Kidney (tissue), 14 donors: ENCODE data around the gene DUS2. TPM values are rescaled to one million over a fixed set of nuclear protein-coding genes. Genes with fewer than 3 reads are reported as not detected.
"Not testable (repeated sequence)": the region's sequence is repeated elsewhere in the genome, so short reads cannot be mapped to it uniquely, and the experiment has no call there.

ENCODE experiments used
- DNase-seq, 5 donors: peaks; one replicate each; pipeline ENCODE4 v3.0.0-alpha.2; 2013 to 2020
- FAIRE-seq: peaks from 2 replicates; lab custom pipeline; 2012; peaks lifted over from hg19 to GRCh38; lab: Jason Lieb, UNC
- H3K27ac ChIP-seq, 2 donors: one replicate each; pipeline ENCODE4 v1.7.0; 2013; ENCODE audit warnings: low read depth in 2 of 2, low read length in 2 of 2, inconsistent platforms in 1 of 2
- H3K27me3 ChIP-seq: one replicate; pipeline ENCODE4 v1.7.1; 2013; ENCODE audit warnings: low read length, inconsistent platforms; ENCODE audit not compliant: control insufficient read depth, insufficient read depth
- H3K36me3 ChIP-seq, 3 donors: one replicate each; pipeline versions ENCODE4 v1.7.0 to v1.7.1; 2013; ENCODE audit warnings: low read length in 3 of 3, control low read depth in 1 of 3, inconsistent platforms in 1 of 3; ENCODE audit not compliant: insufficient read depth in 3 of 3, control insufficient read depth in 2 of 3
- H3K4me1 ChIP-seq, 3 donors: one replicate each; pipeline versions ENCODE4 v1.7.0 to v1.7.1; 2013; ENCODE audit warnings: low read length in 3 of 3, inconsistent platforms in 1 of 3, low read depth in 1 of 3; ENCODE audit not compliant: control insufficient read depth in 2 of 3, insufficient read depth in 2 of 3
- H3K4me3 ChIP-seq, 3 donors: one replicate each; pipeline versions ENCODE4 v1.7.0 to v1.8.1; 2013; ENCODE audit warnings: low read length in 3 of 3, control low read depth in 1 of 3, inconsistent platforms in 1 of 3
- H3K9ac ChIP-seq, 3 donors: one replicate each; pipeline versions ENCODE4 v1.7.0 to v1.7.1; 2013; ENCODE audit warnings: low read length in 3 of 3, control low read depth in 1 of 3, inconsistent platforms in 1 of 3
- H3K9me3 ChIP-seq, 3 donors: one replicate each; pipeline versions ENCODE4 v1.7.0 to v1.7.1; 2013; ENCODE audit warnings: low read length in 3 of 3, control low read depth in 1 of 3, inconsistent platforms in 1 of 3; ENCODE audit not compliant: control insufficient read depth in 2 of 3, insufficient read depth in 1 of 3
- intact Hi-C: fragments of 100-400 bp; cut with DNase I; formaldehyde crosslinking; loops from one replicate; pipeline ENCODE4 v1.11.1; 2022
- polyA plus RNA-seq: library from polyadenylated mRNA; stranded (reverse); fragments of 350-450 nt; fragmentation: Illumina TruSeq; extraction: RNeasy Lipid Tissue Mini Kit (QIAGEN cat#74804); gene quantifications from one replicate; pipeline ENCODE4 v1.2.3, GENCODE V29; 2014; ENCODE audit warnings: low read depth, low replicate concordance; ENCODE audit not compliant: insufficient read depth
- total RNA-seq: library from RNA; stranded (reverse); fragmentation: NEBNext Ultra II Directional; extraction: Animal tissue kit (Norgen Biotek cat#: 25700); gene quantifications from one replicate; pipeline ENCODE4 v1.2.1, GENCODE V29; 2021
- TF ChIP-seq, protein P1 (sequence below): IDR thresholded peaks from 3 replicates; pipeline ENCODE4 v1.5.1; 2012; ENCODE audit warnings: mild to moderate bottlenecking, moderate library complexity, borderline replicate concordance; ENCODE audit not compliant: insufficient read depth; ENCODE audit errors: extremely low read depth
- donor health status: control.
- donor health status: control.
- donor health status: control.
- donor health status: control.
- donor health status: control.
- donor health status: DM: yes; HTN: yes; CAD: no.
- donor health status: Normal renal cell carcinoma (clear cell type).

The DUS2 gene
- total and polyA plus RNA-seq, 2 donors from 2014 or later, result 12.1 to 12.5 TPM

DNA sequence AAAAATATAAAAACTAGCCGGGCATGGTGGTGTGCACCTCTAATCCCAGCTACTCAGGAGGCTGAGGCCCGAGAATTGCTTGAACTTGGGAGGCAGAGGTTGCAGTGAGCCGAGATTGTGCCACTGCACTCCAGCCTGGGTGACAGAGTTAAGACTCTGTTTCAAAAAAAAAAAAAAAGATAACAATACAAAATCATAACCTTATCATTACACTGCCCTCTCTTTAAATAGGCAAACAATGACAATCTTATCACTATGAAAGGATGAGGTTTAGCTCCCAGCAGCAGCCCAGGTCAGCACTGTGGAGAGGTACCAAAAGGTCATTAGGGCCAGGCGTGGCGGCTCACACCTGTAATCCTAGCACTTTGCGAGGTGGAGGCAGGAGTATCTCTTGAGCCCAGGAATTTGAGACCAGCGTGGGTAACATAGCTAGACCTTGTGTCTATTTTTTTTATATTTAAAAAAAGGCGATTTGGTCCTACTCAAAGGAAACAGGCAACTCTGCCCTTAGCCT lies 3.9 kb upstream of the DUS2 start:
- Histone ChIP-seq H3K27me3 (no peaks in the 10 kb centered on the region), H3K27ac (no peak overlapping the region), H3K4me3 (no peak overlapping the region), H3K36me3 (peaks cover 0 to 2% (median 0%) of the 10 kb centered on the region in 3 donors), H3K9ac (no peak overlapping the region), H3K9me3 (no peaks in the 10 kb centered on the region), H3K4me1 (peaks cover 0 to 14% (median 6%) of the 10 kb centered on the region in 3 donors)
- DNase-seq, result no peak
- TF ChIP-seq, protein P1, sequence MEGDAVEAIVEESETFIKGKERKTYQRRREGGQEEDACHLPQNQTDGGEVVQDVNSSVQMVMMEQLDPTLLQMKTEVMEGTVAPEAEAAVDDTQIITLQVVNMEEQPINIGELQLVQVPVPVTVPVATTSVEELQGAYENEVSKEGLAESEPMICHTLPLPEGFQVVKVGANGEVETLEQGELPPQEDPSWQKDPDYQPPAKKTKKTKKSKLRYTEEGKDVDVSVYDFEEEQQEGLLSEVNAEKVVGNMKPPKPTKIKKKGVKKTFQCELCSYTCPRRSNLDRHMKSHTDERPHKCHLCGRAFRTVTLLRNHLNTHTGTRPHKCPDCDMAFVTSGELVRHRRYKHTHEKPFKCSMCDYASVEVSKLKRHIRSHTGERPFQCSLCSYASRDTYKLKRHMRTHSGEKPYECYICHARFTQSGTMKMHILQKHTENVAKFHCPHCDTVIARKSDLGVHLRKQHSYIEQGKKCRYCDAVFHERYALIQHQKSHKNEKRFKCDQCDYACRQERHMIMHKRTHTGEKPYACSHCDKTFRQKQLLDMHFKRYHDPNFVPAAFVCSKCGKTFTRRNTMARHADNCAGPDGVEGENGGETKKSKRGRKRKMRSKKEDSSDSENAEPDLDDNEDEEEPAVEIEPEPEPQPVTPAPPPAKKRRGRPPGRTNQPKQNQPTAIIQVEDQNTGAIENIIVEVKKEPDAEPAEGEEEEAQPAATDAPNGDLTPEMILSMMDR, result no peak
- intact Hi-C loops, result no loop called here
- FAIRE-seq, result no peak

DNA sequence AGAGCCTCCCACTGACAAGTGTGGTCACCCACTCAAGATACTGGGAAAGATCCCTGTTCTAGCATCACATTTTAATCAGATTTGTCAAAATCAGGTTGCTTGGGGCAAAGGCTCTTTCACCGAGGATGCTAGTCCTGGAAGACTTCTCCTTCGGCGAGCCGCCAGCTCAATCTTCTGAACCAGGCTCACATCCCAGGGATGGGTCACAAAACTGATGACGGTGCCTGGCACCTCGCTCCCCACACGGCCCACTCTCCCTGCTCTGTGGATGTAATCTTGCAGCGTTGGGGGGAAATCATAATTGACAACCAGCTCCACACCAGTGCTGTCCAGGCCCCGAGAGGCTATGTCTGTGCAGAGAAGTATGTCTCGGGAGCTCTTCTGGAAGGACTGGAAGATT lies 1.6 kb upstream of the DUS2 start:
- TF ChIP-seq, protein P1, result no peak
- no peaks in the 10 kb centered on the region for H3K9me3 ChIP-seq
- peak overlapping the region in 1 of 3 donors; percentile 19 for H3K9ac ChIP-seq
- H3K27me3 ChIP-seq, result no peaks in the 10 kb centered on the region
- FAIRE-seq, result no peak
- H3K36me3 ChIP-seq, result peaks cover 0 to 2% (median 0%) of the 10 kb centered on the region in 3 donors
- H3K4me3 ChIP-seq, result peak overlapping the region in 1 of 3 donors; percentile 82
- intact Hi-C loops, result no loop called here
- no peak for DNase-seq
- H3K27ac ChIP-seq, result no peak overlapping the region
- H3K4me1 ChIP-seq, result peaks cover 0 to 14% (median 6%) of the 10 kb centered on the region in 3 donors

DNA sequence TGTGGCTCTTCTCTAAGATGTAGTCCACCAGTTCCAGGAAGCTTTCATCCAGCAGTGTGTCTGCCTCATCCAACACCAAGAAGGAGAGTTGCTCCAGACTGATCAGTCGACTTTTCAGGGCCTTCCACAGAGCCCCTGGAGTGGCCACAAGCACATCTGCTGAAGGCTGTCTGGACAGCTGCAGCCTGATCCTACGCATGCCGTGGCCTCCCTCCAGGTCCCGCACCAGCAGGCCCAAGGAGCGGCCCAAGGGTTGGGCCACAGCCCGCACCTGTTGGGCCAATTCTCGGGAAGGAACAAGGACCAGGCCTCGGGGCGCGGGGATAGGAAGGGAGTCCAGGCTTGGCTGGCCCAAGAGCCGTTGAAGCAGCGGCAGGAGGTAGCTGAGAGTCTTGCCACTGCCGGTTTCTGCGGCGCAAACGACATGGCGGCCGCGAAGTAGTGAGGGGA lies 781 bp upstream of the DUS2 start:
- FAIRE-seq, result no peak
- Histone ChIP-seq H3K9me3 (no peaks in the 10 kb centered on the region), H3K27ac (no peak overlapping the region), H3K4me3 (peak overlapping the region; percentile 78 to 89 (median 82)), H3K4me1 (peaks cover 0 to 14% (median 6%) of the 10 kb centered on the region in 3 donors), H3K36me3 (peaks cover 0 to 2% (median 0%) of the 10 kb centered on the region in 3 donors), H3K27me3 (no peaks in the 10 kb centered on the region), H3K9ac (peak overlapping the region; percentile 11 to 86 (median 79))
- TF ChIP-seq, protein P1, result no peak
- intact Hi-C loops, result no loop called here
- DNase-seq, result peak in 1 of 5 donors; percentile 78

DNA sequence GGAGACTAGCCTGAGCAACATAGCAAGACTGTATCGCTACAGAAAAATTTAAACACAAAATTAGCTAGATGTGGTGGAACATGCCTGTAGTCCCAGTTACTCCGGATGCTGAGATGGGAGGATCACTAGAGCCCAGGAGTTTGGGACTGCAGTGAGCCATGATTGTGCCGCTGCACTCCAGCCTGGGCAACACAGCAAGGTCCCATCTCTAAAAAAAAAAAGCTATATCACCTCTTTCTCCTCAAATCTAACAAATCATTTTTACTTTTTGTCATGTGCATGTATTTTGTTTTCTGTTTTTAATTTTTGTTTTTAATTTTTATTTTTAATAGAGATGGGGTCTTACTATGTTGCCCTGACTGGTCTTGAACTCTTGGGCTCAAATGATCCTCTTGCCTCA lies 5.9 kb downstream of the DUS2 start:
- intact Hi-C loops, result no loop called here
- no peak for FAIRE-seq
- TF ChIP-seq, protein P1, result no peak
- Histone ChIP-seq H3K36me3 (no peaks in the 10 kb centered on the region), H3K27ac (no peak overlapping the region), H3K9me3 (no peaks in the 10 kb centered on the region), H3K4me1 (no peaks in the 10 kb centered on the region), H3K27me3 (no peaks in the 10 kb centered on the region), H3K9ac (no peak overlapping the region), H3K4me3 (no peak overlapping the region)
- no peak for DNase-seq

DNA sequence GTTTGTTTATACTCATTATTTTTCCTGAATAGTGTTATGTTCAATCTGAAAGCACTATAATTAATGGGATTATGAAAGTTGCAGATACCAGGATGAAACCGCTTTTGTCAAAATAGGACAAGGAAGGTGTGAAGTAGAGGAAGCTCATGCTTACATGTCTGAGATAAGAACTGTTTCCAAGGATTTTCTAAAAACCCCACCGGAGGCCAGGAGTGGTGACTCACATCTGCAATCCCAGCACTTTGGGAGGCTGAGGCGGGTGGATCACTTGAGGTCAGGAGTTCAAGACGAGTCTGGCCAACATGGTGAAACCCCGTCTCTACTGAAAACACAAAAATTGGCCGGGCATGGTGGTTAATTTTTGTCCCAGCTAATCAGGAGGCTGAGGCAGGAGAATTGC lies 7.0 kb downstream of the DUS2 start:
- intact Hi-C loops, H3K36me3 ChIP-seq, H3K9ac ChIP-seq, H3K9me3 ChIP-seq, H3K27me3 ChIP-seq, H3K4me3 ChIP-seq, H3K27ac ChIP-seq, H3K4me1 ChIP-seq, FAIRE-seq: not testable (repeated sequence)
- DNase-seq, result peak in 1 of 5 donors; percentile 24
